Measurements from ENCODE around the gene ASB6.
A peak's percentile ranks its signal among the peaks of the same experiment; 100 is the strongest.
"Not testable (repeated sequence)": the region's sequence is repeated elsewhere in the genome, so short reads cannot be mapped to it uniquely, and the experiment has no call there.

The ASB6 gene

DNA sequence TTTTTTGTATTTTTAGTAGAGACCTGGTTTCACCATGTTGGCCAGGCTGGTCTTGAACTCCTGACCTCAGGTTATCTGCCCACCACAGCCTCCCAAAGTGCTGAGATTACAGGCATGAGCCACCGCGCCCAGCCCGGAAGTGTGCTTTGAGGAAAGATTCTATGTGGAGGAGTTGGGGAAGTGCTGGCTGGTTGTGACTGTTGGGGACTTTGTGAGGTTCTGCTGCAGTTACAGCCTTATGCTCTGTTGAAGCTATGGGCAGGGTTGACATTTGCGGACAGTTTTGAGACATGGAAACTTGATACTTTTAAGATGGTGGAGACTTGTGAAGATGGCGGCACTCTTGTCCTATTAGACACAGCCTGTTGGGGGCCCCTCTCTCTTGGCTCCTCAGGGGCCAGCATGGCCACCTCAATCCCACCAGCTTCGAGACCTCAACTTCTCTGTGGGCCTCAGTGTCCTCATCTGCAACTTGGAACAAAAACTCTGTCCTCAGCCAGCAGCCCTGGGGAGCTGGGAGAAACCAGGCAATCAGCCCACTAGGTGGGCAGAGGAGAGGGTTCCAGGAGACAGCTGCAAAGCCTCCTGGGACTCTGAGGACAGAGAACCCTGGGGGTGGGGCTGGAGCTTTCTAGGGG lies 45.9 kb downstream of the ASB6 start:
- Histone ChIP-seq H4K91ac (ENCODE audit: low read length) (peak overlapping the region; percentile 77), H3K27me3 (ENCODE audit: control insufficient read depth in 1 of 2, insufficient read depth in 1 of 2, low read length in 2 of 2) (no peaks in the 10 kb centered on the region), H2BK15ac (ENCODE audit: low read depth, poor library complexity, severe bottlenecking) (peak overlapping the region; percentile 84), H3K4ac (ENCODE audit: low read depth in 1 of 2, low read length in 2 of 2) (peak overlapping the region; percentile 72 to 88), H2AK5ac (ENCODE audit: low read length, severe bottlenecking) (peak overlapping the region; percentile 85), H3K36me3 (ENCODE audit: control insufficient read depth in 1 of 2, insufficient read depth in 2 of 2, low read depth in 1 of 2, low read length in 2 of 2) (no peaks in the 10 kb centered on the region), H3K4me2 (ENCODE audit: low read length, poor library complexity, severe bottlenecking) (peak overlapping the region; percentile 92), H3K9ac (ENCODE audit: low read length) (no peak overlapping the region), H3K23ac (ENCODE audit: low read length in 2 of 2) (no peak overlapping the region), H2BK120ac (ENCODE audit: low read depth, low read length) (peak overlapping the region; percentile 9), H4K8ac (ENCODE audit: low read length) (peak overlapping the region; percentile 99), H2BK12ac (ENCODE audit: low read length in 2 of 2) (peak overlapping the region; percentile 84 to 89), H3K4me1 (ENCODE audit: control insufficient read depth, insufficient read depth, low read depth, low read length) (peaks cover 26% of the 10 kb centered on the region), H2BK5ac (ENCODE audit: low read depth, low read length, poor library complexity, severe bottlenecking) (peak overlapping the region; percentile 9), H2AFZ (ENCODE audit: low read depth, low read length) (no peak overlapping the region), H3K27ac (ENCODE audit: low read length, poor library complexity, severe bottlenecking) (peak overlapping the region; percentile 10), H3K79me1 (replicated peaks; ENCODE audit: low read length, poor library complexity, severe bottlenecking) (no peaks in the 10 kb centered on the region), H3K14ac (ENCODE audit: low read length in 2 of 2) (peak overlapping the region in 1 of 2 experiments; percentile 77), H3K9me3 (ENCODE audit: control insufficient read depth, low read length) (no peaks in the 10 kb centered on the region), H3K18ac (ENCODE audit: low read depth in 1 of 2, low read length in 2 of 2) (peak overlapping the region; percentile 72 to 92), H3K4me3 (ENCODE audit: insufficient read depth in 1 of 2, low read depth in 1 of 2, low read length in 2 of 2) (no peak overlapping the region)
- DNase-seq: no peak
- WGBS: 92% methylated on average over 6 of the region's 6 CpGs

DNA sequence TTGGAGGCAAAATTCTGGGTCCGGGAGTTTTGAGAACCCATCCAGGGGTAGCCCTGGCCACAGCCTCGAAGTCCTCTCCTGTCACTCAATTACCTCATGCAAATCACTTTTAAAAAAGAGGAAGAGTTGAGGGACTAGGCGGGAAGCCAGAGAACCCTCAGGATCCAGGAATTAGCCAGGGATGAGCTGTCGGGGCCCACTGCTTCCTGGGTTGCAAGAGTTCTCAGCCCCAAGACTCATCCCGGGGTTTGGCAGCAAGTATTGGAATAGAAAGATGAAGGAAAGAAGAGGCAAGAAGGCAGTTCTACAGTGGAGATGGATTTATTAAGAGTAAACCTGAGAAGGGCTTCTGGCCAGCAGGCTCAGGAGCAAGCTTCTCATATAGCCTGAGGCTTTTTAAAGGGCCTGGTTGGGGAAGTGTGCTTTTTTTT lies 46.6 kb downstream of the ASB6 start:
- Histone ChIP-seq H3K4me1 (ENCODE audit: control insufficient read depth, insufficient read depth, low read depth, low read length) (peaks cover 26% of the 10 kb centered on the region), H2BK5ac (ENCODE audit: low read depth, low read length, poor library complexity, severe bottlenecking) (no peak overlapping the region), H3K14ac (ENCODE audit: low read length in 2 of 2) (no peak overlapping the region), H4K8ac (ENCODE audit: low read length) (no peak overlapping the region), H3K9ac (ENCODE audit: low read length) (peak overlapping the region; percentile 10), H3K23ac (ENCODE audit: low read length in 2 of 2) (no peak overlapping the region), H2BK12ac (ENCODE audit: low read length in 2 of 2) (no peak overlapping the region), H2AFZ (ENCODE audit: low read depth, low read length) (no peak overlapping the region), H2BK120ac (ENCODE audit: low read depth, low read length) (no peak overlapping the region), H3K4ac (ENCODE audit: low read depth in 1 of 2, low read length in 2 of 2) (no peak overlapping the region), H3K4me3 (ENCODE audit: insufficient read depth in 1 of 2, low read depth in 1 of 2, low read length in 2 of 2) (no peak overlapping the region), H3K27me3 (ENCODE audit: control insufficient read depth in 1 of 2, insufficient read depth in 1 of 2, low read length in 2 of 2) (no peaks in the 10 kb centered on the region), H3K27ac (ENCODE audit: low read length, poor library complexity, severe bottlenecking) (no peak overlapping the region), H3K79me1 (replicated peaks; ENCODE audit: low read length, poor library complexity, severe bottlenecking) (no peaks in the 10 kb centered on the region), H3K4me2 (ENCODE audit: low read length, poor library complexity, severe bottlenecking) (no peak overlapping the region), H2BK15ac (ENCODE audit: low read depth, poor library complexity, severe bottlenecking) (no peak overlapping the region), H2AK5ac (ENCODE audit: low read length, severe bottlenecking) (peak overlapping the region; percentile 62), H4K91ac (ENCODE audit: low read length) (no peak overlapping the region), H3K9me3 (ENCODE audit: control insufficient read depth, low read length) (no peaks in the 10 kb centered on the region), H3K36me3 (ENCODE audit: control insufficient read depth in 1 of 2, insufficient read depth in 2 of 2, low read depth in 1 of 2, low read length in 2 of 2) (no peaks in the 10 kb centered on the region), H3K18ac (ENCODE audit: low read depth in 1 of 2, low read length in 2 of 2) (no peak overlapping the region)
- WGBS: 82% methylated on average over 4 of the region's 5 CpGs
- DNase-seq: no peak

DNA sequence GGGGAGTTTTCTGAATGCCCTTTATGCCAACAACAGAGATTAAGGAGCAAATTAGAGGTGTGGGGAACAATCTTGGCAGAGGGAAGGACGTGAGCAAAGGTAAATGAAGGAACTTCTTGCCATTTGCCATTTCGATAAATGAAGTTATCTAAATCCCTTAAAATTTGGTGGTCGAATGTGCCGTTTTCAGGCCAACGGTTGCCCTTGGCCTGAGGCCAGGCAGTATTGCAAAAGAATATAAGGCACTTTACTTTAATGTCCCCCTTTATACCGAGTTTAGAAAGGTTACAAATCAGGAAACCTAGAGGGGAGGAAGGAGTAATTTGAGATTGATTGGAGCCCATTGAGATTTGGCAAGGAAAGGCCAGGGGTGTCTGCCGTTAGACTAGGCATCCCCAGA lies 47.3 kb downstream of the ASB6 start:
- peak overlapping the region in 1 of 2 experiments; percentile 44 for H3K18ac ChIP-seq (ENCODE audit: low read depth in 1 of 2, low read length in 2 of 2)
- H3K27ac ChIP-seq (ENCODE audit: low read length, poor library complexity, severe bottlenecking): no peak overlapping the region
- peak overlapping the region in 1 of 2 experiments; percentile 73 for H2BK12ac ChIP-seq (ENCODE audit: low read length in 2 of 2)
- H2BK120ac ChIP-seq (ENCODE audit: low read depth, low read length): no peak overlapping the region
- H2BK5ac ChIP-seq (ENCODE audit: low read depth, low read length, poor library complexity, severe bottlenecking): no peak overlapping the region
- H3K27me3 ChIP-seq (ENCODE audit: control insufficient read depth in 1 of 2, insufficient read depth in 1 of 2, low read length in 2 of 2): no peaks in the 10 kb centered on the region
- H3K36me3 ChIP-seq (ENCODE audit: control insufficient read depth in 1 of 2, insufficient read depth in 2 of 2, low read depth in 1 of 2, low read length in 2 of 2): no peaks in the 10 kb centered on the region
- 84% methylated on average over 7 of the region's 7 CpGs for WGBS
- H3K9ac ChIP-seq (ENCODE audit: low read length): no peak overlapping the region
- H3K14ac ChIP-seq (ENCODE audit: low read length in 2 of 2): no peak overlapping the region
- no peak for DNase-seq
- H3K4me3 ChIP-seq (ENCODE audit: insufficient read depth in 1 of 2, low read depth in 1 of 2, low read length in 2 of 2): no peak overlapping the region
- H2AK5ac ChIP-seq (ENCODE audit: low read length, severe bottlenecking): peak overlapping the region; percentile 62
- no peak overlapping the region for H4K91ac ChIP-seq (ENCODE audit: low read length)
- peak overlapping the region in 1 of 2 experiments; percentile 68 for H3K4ac ChIP-seq (ENCODE audit: low read depth in 1 of 2, low read length in 2 of 2)
- no peak overlapping the region for H4K8ac ChIP-seq (ENCODE audit: low read length)
- H2AFZ ChIP-seq (ENCODE audit: low read depth, low read length): no peak overlapping the region
- H2BK15ac ChIP-seq (ENCODE audit: low read depth, poor library complexity, severe bottlenecking): no peak overlapping the region
- no peaks in the 10 kb centered on the region for H3K79me1 ChIP-seq (replicated peaks; ENCODE audit: low read length, poor library complexity, severe bottlenecking)
- no peak overlapping the region for H3K4me2 ChIP-seq (ENCODE audit: low read length, poor library complexity, severe bottlenecking)
- no peaks in the 10 kb centered on the region for H3K9me3 ChIP-seq (ENCODE audit: control insufficient read depth, low read length)
- H3K4me1 ChIP-seq (ENCODE audit: control insufficient read depth, insufficient read depth, low read depth, low read length): peaks cover 26% of the 10 kb centered on the region
- H3K23ac ChIP-seq (ENCODE audit: low read length in 2 of 2): no peak overlapping the region

DNA sequence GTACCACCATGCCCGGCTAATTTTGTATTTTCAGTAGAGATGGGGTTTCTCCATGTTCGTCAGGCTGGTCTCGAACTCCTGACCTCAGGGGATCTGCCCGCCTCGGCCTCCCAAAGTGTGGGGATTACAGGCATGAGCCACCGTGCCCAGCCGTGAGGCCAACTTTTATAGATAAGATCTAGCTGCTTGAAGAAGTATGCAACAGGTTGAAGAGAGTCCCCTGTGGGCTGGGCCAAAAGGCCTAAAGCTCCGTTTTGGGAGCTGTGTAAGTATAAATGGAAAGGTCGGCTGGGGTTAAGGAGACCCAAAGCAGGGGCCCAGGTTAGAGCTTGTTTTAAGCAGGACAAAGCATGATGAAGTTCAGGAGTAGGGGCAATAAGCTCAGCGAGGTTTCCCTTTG lies 49.2 kb downstream of the ASB6 start:
- H3K23ac ChIP-seq (ENCODE audit: low read length in 2 of 2); H2BK12ac ChIP-seq (ENCODE audit: low read length in 2 of 2); DNase-seq; H3K4ac ChIP-seq (ENCODE audit: low read depth in 1 of 2, low read length in 2 of 2); H3K36me3 ChIP-seq (ENCODE audit: control insufficient read depth in 1 of 2, insufficient read depth in 2 of 2, low read depth in 1 of 2, low read length in 2 of 2); H4K91ac ChIP-seq (ENCODE audit: low read length); H2AFZ ChIP-seq (ENCODE audit: low read depth, low read length); H3K79me1 ChIP-seq (replicated peaks; ENCODE audit: low read length, poor library complexity, severe bottlenecking); H3K9me3 ChIP-seq (ENCODE audit: control insufficient read depth, low read length); H4K8ac ChIP-seq (ENCODE audit: low read length); H3K4me3 ChIP-seq (ENCODE audit: insufficient read depth in 1 of 2, low read depth in 1 of 2, low read length in 2 of 2); H2BK5ac ChIP-seq (ENCODE audit: low read depth, low read length, poor library complexity, severe bottlenecking); H3K14ac ChIP-seq (ENCODE audit: low read length in 2 of 2); H3K18ac ChIP-seq (ENCODE audit: low read depth in 1 of 2, low read length in 2 of 2); H2BK120ac ChIP-seq (ENCODE audit: low read depth, low read length); H3K4me2 ChIP-seq (ENCODE audit: low read length, poor library complexity, severe bottlenecking); H2AK5ac ChIP-seq (ENCODE audit: low read length, severe bottlenecking); H3K27ac ChIP-seq (ENCODE audit: low read length, poor library complexity, severe bottlenecking); H3K9ac ChIP-seq (ENCODE audit: low read length); H3K27me3 ChIP-seq (ENCODE audit: control insufficient read depth in 1 of 2, insufficient read depth in 1 of 2, low read length in 2 of 2): not testable (repeated sequence)
- Histone ChIP-seq H2BK15ac (ENCODE audit: low read depth, poor library complexity, severe bottlenecking) (peak overlapping the region; percentile 40), H3K4me1 (ENCODE audit: control insufficient read depth, insufficient read depth, low read depth, low read length) (peaks cover 19% of the 10 kb centered on the region)
- WGBS: 92% methylated on average over 10 of the region's 10 CpGs

Measured in mesenchymal stem cell (in vitro differentiated cells and primary cell).